ENCODE measurements around the gene UGCG.

DNA sequence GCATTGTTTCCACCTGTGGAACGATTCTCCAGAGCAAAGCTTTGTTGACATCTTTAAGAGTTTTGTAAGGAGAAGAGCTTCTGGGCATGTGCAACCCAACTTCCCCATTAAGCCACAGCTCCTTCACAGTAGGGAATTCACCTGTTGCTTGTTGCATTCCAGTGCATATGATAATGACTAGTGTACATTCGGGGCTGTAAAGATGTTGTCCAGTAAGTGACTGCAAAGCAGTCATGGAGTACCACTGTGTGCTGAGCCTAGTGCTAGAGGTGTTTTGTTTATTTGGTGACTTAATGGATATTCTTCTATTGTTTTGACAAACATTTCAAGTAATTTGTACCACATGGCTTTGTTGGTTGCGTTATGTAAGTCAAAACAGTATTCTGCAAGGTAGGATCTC, 12.8 kb downstream of the UGCG start:
- no peak for TF ChIP-seq POLR2A (IDR thresholded peaks at IDR 0.05)
- TF ChIP-seq, protein P1, sequence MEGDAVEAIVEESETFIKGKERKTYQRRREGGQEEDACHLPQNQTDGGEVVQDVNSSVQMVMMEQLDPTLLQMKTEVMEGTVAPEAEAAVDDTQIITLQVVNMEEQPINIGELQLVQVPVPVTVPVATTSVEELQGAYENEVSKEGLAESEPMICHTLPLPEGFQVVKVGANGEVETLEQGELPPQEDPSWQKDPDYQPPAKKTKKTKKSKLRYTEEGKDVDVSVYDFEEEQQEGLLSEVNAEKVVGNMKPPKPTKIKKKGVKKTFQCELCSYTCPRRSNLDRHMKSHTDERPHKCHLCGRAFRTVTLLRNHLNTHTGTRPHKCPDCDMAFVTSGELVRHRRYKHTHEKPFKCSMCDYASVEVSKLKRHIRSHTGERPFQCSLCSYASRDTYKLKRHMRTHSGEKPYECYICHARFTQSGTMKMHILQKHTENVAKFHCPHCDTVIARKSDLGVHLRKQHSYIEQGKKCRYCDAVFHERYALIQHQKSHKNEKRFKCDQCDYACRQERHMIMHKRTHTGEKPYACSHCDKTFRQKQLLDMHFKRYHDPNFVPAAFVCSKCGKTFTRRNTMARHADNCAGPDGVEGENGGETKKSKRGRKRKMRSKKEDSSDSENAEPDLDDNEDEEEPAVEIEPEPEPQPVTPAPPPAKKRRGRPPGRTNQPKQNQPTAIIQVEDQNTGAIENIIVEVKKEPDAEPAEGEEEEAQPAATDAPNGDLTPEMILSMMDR (IDR thresholded peaks at IDR 0.05) = no peak

Measured in testis (tissue), 2 donors.